Measurements from ENCODE around the gene PCGF1. TPM values are rescaled to one million over a fixed set of nuclear protein-coding genes. Genes with fewer than 3 reads are reported as not detected.

Gene PCGF1
- total RNA-seq, 1 experiment from 2014 or later = 33.0 TPM

GRCh38 chr2:74474481-74474880 lies 33.0 kb downstream of the PCGF1 start:
- Histone ChIP-seq H3K9me3 (ENCODE audit: low read depth, low read length, poor library complexity, severe bottlenecking) (no peaks in the 10 kb centered on the region), H3K4me1 (ENCODE audit: insufficient read depth, low read length, poor library complexity, severe bottlenecking) (peaks cover 7% of the 10 kb centered on the region), H3K27me3 (replicated peaks; ENCODE audit: insufficient read depth, low read depth, low read length, poor library complexity) (no peaks in the 10 kb centered on the region), H3K36me3 (ENCODE audit: insufficient read depth, low read length, poor library complexity, severe bottlenecking) (peaks cover 13% of the 10 kb centered on the region), H3K4me3 (ENCODE audit: low read depth, low read length, poor library complexity, severe bottlenecking) (no peak overlapping the region), H3K27ac (ENCODE audit: low read depth, low read length, poor library complexity, severe bottlenecking) (no peak overlapping the region)
- no peak for TF ChIP-seq EZH2 (IDR thresholded peaks at IDR 0.05; ENCODE audit: borderline replicate concordance, low read depth, low read length, poor library complexity, severe bottlenecking)
- no peak for TF ChIP-seq CTCF (conservative IDR thresholded peaks at IDR 0.05; ENCODE audit: low read depth, low read length)
- no peak for DNase-seq (ENCODE audit: low spot score)
- POLR2A ChIA-PET (ENCODE audit: low non-redundant PET) = interaction anchor here (0.6 to 0.7 kb wide), 2 partner anchors 17 to 56 kb away, joined by 4 to 7 read pairs; no protein-coding TSS in a partner anchor
- BruUV-seq (replicated peaks) = no TSS peak
- intact Hi-C loops (cut with micrococcal nuclease; ENCODE audit: unreplicated experiment) = no loop called here
- CTCF ChIA-PET = interaction anchor here (0.7 kb wide), 2 partner anchors 16 to 327 kb away, joined by 3 read pairs; partner anchors contain the start of genes BOLA3 and WBP1

GRCh38 chr2:74472945-74473258 lies 34.6 kb downstream of the PCGF1 start:
- TSS peak; percentile 89 for BruUV-seq (replicated peaks)
- Histone ChIP-seq H3K9me3 (ENCODE audit: low read depth, low read length, poor library complexity, severe bottlenecking) (no peaks in the 10 kb centered on the region), H3K36me3 (ENCODE audit: insufficient read depth, low read length, poor library complexity, severe bottlenecking) (peaks cover 13% of the 10 kb centered on the region), H3K4me3 (ENCODE audit: low read depth, low read length, poor library complexity, severe bottlenecking) (peak overlapping the region; percentile 59), H3K27me3 (replicated peaks; ENCODE audit: insufficient read depth, low read depth, low read length, poor library complexity) (no peaks in the 10 kb centered on the region), H3K4me1 (ENCODE audit: insufficient read depth, low read length, poor library complexity, severe bottlenecking) (peaks cover 7% of the 10 kb centered on the region), H3K27ac (ENCODE audit: low read depth, low read length, poor library complexity, severe bottlenecking) (peak overlapping the region; percentile 88)
- intact Hi-C loops (cut with micrococcal nuclease; ENCODE audit: unreplicated experiment) = no loop called here
- ChIA-PET CTCF (interaction anchor here (1.0 kb wide), 1 partner anchor 10 kb away, joined by 5 read pairs; the partner anchor contains the start of genes CCDC142 and TTC31), POLR2A (ENCODE audit: low non-redundant PET) (no interaction called here)
- TF ChIP-seq CTCF (conservative IDR thresholded peaks at IDR 0.05; ENCODE audit: low read depth, low read length) = no peak
- TF ChIP-seq EZH2 (IDR thresholded peaks at IDR 0.05; ENCODE audit: borderline replicate concordance, low read depth, low read length, poor library complexity, severe bottlenecking) = no peak
- DNase-seq (ENCODE audit: low spot score) = no peak

GRCh38 chr2:74472086-74472944 lies 35.2 kb downstream of the PCGF1 start, which contains the start of gene MRPL53:
Gene MRPL53, minus strand, starts transcription at chr2:74472680. Its CDS starts 20 bp downstream, at chr2:74472660.
- ChIA-PET CTCF (interaction anchor here (1.0 kb wide), 1 partner anchor 11 kb away, joined by 5 read pairs; the partner anchor contains the start of genes CCDC142 and TTC31), POLR2A (ENCODE audit: low non-redundant PET) (no interaction called here)
- H3K4me3 ChIP-seq (ENCODE audit: low read depth, low read length, poor library complexity, severe bottlenecking) = peak within 1 kb of the TSS; percentile 59
- H3K4me1 ChIP-seq (ENCODE audit: insufficient read depth, low read length, poor library complexity, severe bottlenecking) = peaks cover 7% of the 10 kb centered on the region
- TF ChIP-seq EZH2 (IDR thresholded peaks at IDR 0.05; ENCODE audit: borderline replicate concordance, low read depth, low read length, poor library complexity, severe bottlenecking) (no peak), CTCF (conservative IDR thresholded peaks at IDR 0.05; ENCODE audit: low read depth, low read length) (no peak)
- H3K36me3 ChIP-seq (ENCODE audit: insufficient read depth, low read length, poor library complexity, severe bottlenecking) = peaks cover 11% of the 10 kb centered on the region
- BruUV-seq (replicated peaks) = TSS peak; percentile 92
- H3K27me3 ChIP-seq (replicated peaks; ENCODE audit: insufficient read depth, low read depth, low read length, poor library complexity) = no peaks in the 10 kb centered on the region
- no peaks in the 10 kb centered on the region for H3K9me3 ChIP-seq (ENCODE audit: low read depth, low read length, poor library complexity, severe bottlenecking)
- peak; percentile 96 for DNase-seq (ENCODE audit: low spot score)
- H3K27ac ChIP-seq (ENCODE audit: low read depth, low read length, poor library complexity, severe bottlenecking) = peak within 1 kb of the TSS; percentile 88
- intact Hi-C loops (cut with micrococcal nuclease; ENCODE audit: unreplicated experiment) = no loop called here
